Measurements from ENCODE around the gene ROPN1L. TPM values are rescaled to one million over a fixed set of nuclear protein-coding genes. Genes with fewer than 3 reads are reported as not detected.

The ROPN1L gene
- total RNA-seq, 2 donors from 2014 or later, result 1.3 to 4.3 TPM

- no peaks in the 10 kb centered on the region for H3K4me1 ChIP-seq
- no peak overlapping the region for H3K27ac ChIP-seq
- intact Hi-C loops (cut with DNase I), result no loop called here
- ATAC-seq, result no peak
- WGBS, 2 donors, result 50 to 64% methylated on average over 17 to 21 of the region's 21 CpGs
- H3K36me3 ChIP-seq (replicated peaks in 1 of 2; ENCODE audit: insufficient read depth in 1 of 2, low read depth in 2 of 2), result no peaks in the 10 kb centered on the region
- H3K27me3 ChIP-seq, result no peaks in the 10 kb centered on the region
- H3K4me3 ChIP-seq, result no peak overlapping the region
- TF ChIP-seq POLR2A (IDR thresholded peaks at IDR 0.05), result no peak
- TF ChIP-seq, protein P1, sequence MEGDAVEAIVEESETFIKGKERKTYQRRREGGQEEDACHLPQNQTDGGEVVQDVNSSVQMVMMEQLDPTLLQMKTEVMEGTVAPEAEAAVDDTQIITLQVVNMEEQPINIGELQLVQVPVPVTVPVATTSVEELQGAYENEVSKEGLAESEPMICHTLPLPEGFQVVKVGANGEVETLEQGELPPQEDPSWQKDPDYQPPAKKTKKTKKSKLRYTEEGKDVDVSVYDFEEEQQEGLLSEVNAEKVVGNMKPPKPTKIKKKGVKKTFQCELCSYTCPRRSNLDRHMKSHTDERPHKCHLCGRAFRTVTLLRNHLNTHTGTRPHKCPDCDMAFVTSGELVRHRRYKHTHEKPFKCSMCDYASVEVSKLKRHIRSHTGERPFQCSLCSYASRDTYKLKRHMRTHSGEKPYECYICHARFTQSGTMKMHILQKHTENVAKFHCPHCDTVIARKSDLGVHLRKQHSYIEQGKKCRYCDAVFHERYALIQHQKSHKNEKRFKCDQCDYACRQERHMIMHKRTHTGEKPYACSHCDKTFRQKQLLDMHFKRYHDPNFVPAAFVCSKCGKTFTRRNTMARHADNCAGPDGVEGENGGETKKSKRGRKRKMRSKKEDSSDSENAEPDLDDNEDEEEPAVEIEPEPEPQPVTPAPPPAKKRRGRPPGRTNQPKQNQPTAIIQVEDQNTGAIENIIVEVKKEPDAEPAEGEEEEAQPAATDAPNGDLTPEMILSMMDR (IDR thresholded peaks at IDR 0.05), result no peak
- H3K9me3 ChIP-seq, result no peaks in the 10 kb centered on the region
- DNase-seq, result no peak
Measured at GRCh38 chr5:10467281-10468198, 25.9 kb downstream of the ROPN1L start.

DNA sequence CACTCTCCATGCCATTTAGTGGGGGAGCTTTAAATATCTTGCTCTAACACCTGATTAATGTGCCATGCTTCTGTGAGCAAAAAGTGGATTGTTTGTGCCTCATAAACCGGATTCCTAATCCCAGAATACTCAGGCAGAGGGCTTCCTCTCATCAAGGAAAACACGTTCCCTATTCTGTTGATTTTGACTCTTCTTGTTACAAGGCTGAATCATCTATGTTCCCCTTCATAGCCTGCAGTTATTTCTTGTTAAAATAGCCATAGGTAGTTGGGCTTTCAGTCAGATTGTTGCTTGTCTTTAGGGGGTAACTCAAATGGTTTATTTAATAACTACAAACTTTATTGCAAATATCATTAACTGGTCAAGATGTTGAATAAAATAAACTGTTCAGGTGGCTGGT is 26.6 kb downstream of the ROPN1L start:
- Histone ChIP-seq H3K4me3 (no peak overlapping the region), H3K9me3 (no peaks in the 10 kb centered on the region), H3K27me3 (no peaks in the 10 kb centered on the region), H3K36me3 (replicated peaks in 1 of 2; ENCODE audit: insufficient read depth in 1 of 2, low read depth in 2 of 2) (no peaks in the 10 kb centered on the region), H3K27ac (no peak overlapping the region), H3K4me1 (no peaks in the 10 kb centered on the region)
- TF ChIP-seq, protein P1 (IDR thresholded peaks at IDR 0.05), result no peak
- TF ChIP-seq POLR2A (IDR thresholded peaks at IDR 0.05), result no peak
- 72 to 74% methylated on average over 2 of the region's 2 CpGs for WGBS, 2 donors
- DNase-seq (no peak), ATAC-seq (no peak)
- intact Hi-C loops (cut with DNase I), result no loop called here

GRCh38 chr5:10469253-10470050 is 27.8 kb downstream of the ROPN1L start:
- no peak for DNase-seq
- H3K27me3 ChIP-seq, result no peaks in the 10 kb centered on the region
- H3K4me1 ChIP-seq, result no peaks in the 10 kb centered on the region
- no peak for ATAC-seq
- 61 to 66% methylated on average over 8 of the region's 8 CpGs for WGBS, 2 donors
- intact Hi-C loops (cut with DNase I), result no loop called here
- TF ChIP-seq POLR2A (IDR thresholded peaks at IDR 0.05), result no peak
- TF ChIP-seq, protein P1 (IDR thresholded peaks at IDR 0.05), result no peak
- H3K9me3 ChIP-seq, result no peaks in the 10 kb centered on the region
- H3K36me3 ChIP-seq (replicated peaks in 1 of 2; ENCODE audit: insufficient read depth in 1 of 2, low read depth in 2 of 2), result no peaks in the 10 kb centered on the region
- H3K27ac ChIP-seq, result no peak overlapping the region
- no peak overlapping the region for H3K4me3 ChIP-seq

DNA sequence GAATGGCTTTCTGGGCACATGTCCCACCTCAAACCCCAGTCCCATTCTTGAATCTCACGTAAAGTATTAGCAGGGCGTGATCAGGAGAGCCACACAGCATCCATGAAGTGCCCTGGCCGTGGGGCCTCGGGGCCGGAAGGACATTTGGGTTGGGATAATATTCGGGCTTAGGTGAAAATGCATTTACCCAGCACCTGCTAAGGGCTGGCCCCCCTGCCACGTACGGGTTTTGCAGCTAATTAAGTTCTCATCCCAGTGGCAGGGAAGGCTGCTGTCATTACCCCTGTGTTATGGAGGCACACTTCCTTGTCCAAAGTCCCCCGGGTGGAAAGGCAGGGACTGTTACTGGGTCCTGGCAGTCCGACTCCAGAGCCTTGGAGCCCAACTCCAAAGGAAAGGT is 29.0 kb downstream of the ROPN1L start:
- ATAC-seq (no peak), DNase-seq (no peak)
- no peaks in the 10 kb centered on the region for H3K27me3 ChIP-seq
- H3K36me3 ChIP-seq (replicated peaks in 1 of 2; ENCODE audit: insufficient read depth in 1 of 2, low read depth in 2 of 2), result no peaks in the 10 kb centered on the region
- H3K27ac ChIP-seq, result no peak overlapping the region
- TF ChIP-seq POLR2A (IDR thresholded peaks at IDR 0.05), result no peak
- TF ChIP-seq, protein P1 (IDR thresholded peaks at IDR 0.05), result no peak
- WGBS, 2 donors, result 71 to 74% methylated on average over 9 to 10 of the region's 10 CpGs
- H3K4me3 ChIP-seq, result no peak overlapping the region
- H3K9me3 ChIP-seq, result no peaks in the 10 kb centered on the region
- H3K4me1 ChIP-seq, result no peaks in the 10 kb centered on the region
- intact Hi-C loops (cut with DNase I), result no loop called here

All from body of pancreas (tissue), 4 donors.